ENCODE measurements around the gene SLC26A2. TPM values are rescaled to one million over a fixed set of nuclear protein-coding genes. Genes with fewer than 3 reads are reported as not detected.
A peak's percentile ranks its signal among the peaks of the same experiment; 100 is the strongest.

The SLC26A2 gene
- total RNA-seq, 1 donor from 2014 or later, result 17.4 TPM

GRCh38 chr5:149982505-149982904, 21.9 kb downstream of the SLC26A2 start:
- Mint-ChIP-seq H3K4me3 (no peak overlapping the region), H3K27ac (no peak overlapping the region)

DNA sequence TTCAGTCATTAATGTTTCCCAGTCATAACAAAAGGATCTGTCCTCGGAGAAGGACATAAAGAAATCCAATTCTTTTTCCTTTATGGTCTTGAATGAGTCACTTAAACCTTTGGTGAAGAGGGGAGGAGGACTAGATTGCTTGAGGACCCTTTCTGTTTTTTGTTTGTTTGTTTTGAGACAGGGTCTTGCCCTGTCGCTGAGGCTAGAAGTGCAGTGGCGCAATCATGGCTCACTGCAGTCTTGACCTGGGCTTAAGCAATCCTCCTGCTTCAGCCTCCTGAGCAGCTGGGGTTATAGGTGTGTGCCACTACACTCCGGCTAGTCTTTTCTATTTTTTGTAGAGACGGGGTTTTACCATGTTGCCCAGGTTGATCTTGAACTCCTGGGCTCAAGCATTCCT, 27.6 kb downstream of the SLC26A2 start:
- TF ChIP-seq, protein P1, sequence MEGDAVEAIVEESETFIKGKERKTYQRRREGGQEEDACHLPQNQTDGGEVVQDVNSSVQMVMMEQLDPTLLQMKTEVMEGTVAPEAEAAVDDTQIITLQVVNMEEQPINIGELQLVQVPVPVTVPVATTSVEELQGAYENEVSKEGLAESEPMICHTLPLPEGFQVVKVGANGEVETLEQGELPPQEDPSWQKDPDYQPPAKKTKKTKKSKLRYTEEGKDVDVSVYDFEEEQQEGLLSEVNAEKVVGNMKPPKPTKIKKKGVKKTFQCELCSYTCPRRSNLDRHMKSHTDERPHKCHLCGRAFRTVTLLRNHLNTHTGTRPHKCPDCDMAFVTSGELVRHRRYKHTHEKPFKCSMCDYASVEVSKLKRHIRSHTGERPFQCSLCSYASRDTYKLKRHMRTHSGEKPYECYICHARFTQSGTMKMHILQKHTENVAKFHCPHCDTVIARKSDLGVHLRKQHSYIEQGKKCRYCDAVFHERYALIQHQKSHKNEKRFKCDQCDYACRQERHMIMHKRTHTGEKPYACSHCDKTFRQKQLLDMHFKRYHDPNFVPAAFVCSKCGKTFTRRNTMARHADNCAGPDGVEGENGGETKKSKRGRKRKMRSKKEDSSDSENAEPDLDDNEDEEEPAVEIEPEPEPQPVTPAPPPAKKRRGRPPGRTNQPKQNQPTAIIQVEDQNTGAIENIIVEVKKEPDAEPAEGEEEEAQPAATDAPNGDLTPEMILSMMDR (conservative IDR thresholded peaks at IDR 0.05), result no peak
- H3K4me3 Mint-ChIP-seq, result no peak overlapping the region
- H3K9me3 Mint-ChIP-seq, result no peaks in the 10 kb centered on the region

More at GRCh38 chr5:149982505-149982904, 21.9 kb downstream of the SLC26A2 start:
- TF ChIP-seq, protein P1 (conservative IDR thresholded peaks at IDR 0.05), result no peak
- no peaks in the 10 kb centered on the region for H3K27me3 Mint-ChIP-seq
- no peak for DNase-seq (ENCODE audit: extremely low spot score, unreplicated experiment)
- H3K9me3 Mint-ChIP-seq, result no peaks in the 10 kb centered on the region
- H3K36me3 Mint-ChIP-seq, result peaks cover 1% of the 10 kb centered on the region
- H3K4me1 Mint-ChIP-seq (ENCODE audit: unreplicated experiment), result peaks cover 4% of the 10 kb centered on the region

DNA sequence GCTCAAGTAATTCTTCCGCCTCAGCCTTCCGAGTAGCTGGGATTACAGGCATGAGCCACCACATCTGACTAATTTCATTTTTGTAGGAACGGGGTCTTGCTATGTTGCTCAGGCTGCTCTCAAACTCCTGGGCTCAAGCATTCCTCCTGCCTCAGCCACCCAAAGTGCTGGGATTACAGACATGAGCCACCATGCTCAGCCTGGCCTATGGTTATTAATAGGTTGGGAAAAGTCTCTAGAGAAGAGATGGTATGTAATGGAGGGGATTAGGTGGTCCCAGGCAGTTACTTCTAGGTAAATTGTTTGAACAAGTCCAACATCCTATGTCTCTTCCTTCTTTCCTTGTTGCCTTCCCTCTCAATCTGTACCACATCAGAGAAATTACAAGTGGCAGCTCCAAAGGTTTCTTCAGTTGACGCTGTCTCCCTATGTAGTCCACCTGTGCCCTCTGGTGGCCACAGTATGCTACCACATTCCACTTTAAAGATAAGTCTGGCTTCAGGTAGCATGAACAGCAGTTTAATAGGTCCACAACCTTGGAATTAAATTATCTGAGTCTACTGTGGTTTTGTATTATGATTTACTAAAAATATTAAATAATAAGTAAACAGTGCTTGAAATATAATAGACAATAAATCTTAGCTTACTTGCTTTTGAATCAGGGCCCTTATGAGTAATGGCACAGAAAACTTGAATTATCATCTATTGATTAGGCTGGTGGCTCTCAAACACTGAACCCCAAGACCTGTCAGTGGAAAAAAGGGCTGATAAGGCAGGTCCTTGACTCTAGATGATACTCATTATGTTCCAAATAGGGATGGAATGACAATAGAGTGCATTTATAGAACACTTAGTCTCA, 30.2 kb downstream of the SLC26A2 start:
- peaks cover 8% of the 10 kb centered on the region for H3K4me1 Mint-ChIP-seq (ENCODE audit: unreplicated experiment)
- peak; percentile 73 for DNase-seq (ENCODE audit: extremely low spot score, unreplicated experiment)
- no peaks in the 10 kb centered on the region for H3K27me3 Mint-ChIP-seq
- H3K27ac Mint-ChIP-seq, result no peak overlapping the region
- H3K36me3 Mint-ChIP-seq, result no peaks in the 10 kb centered on the region
- H3K9me3 Mint-ChIP-seq, result no peaks in the 10 kb centered on the region
- TF ChIP-seq, protein P1 (conservative IDR thresholded peaks at IDR 0.05), result peak; percentile 97
- no peak overlapping the region for H3K4me3 Mint-ChIP-seq

More for the DNA sequence above, 27.6 kb downstream of the SLC26A2 start:
- no peak for DNase-seq (ENCODE audit: extremely low spot score, unreplicated experiment)
- peaks cover 8% of the 10 kb centered on the region for H3K4me1 Mint-ChIP-seq (ENCODE audit: unreplicated experiment)
- H3K27me3 Mint-ChIP-seq, result no peaks in the 10 kb centered on the region
- no peaks in the 10 kb centered on the region for H3K36me3 Mint-ChIP-seq
- H3K27ac Mint-ChIP-seq, result no peak overlapping the region

DNA sequence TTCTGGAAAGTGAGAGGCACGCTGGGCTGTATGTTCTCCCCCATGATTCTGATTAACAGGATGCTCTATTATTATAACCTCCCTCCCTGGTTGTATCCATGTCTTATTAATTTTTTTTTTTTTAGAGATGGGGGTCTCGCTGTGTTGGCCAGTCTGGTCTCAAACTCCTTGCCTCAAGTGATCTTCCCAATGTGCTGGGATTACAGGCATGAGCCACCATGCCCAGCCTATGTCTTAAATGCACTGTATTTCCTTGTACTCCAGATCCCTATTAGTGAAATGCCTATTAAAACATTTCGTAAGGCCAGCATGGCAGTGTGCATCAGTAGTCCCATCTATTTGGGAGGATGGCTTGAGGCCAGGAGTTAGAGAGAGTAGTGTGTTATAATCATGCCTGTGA, 32.9 kb downstream of the SLC26A2 start:
- TF ChIP-seq, protein P1 (conservative IDR thresholded peaks at IDR 0.05), result no peak
- no peaks in the 10 kb centered on the region for H3K27me3 Mint-ChIP-seq
- H3K9me3 Mint-ChIP-seq, result no peaks in the 10 kb centered on the region
- peaks cover 6% of the 10 kb centered on the region for H3K36me3 Mint-ChIP-seq
- no peak overlapping the region for H3K27ac Mint-ChIP-seq
- no peak overlapping the region for H3K4me3 Mint-ChIP-seq
- DNase-seq (ENCODE audit: extremely low spot score, unreplicated experiment), result no peak
- H3K4me1 Mint-ChIP-seq (ENCODE audit: unreplicated experiment), result peaks cover 8% of the 10 kb centered on the region

DNA sequence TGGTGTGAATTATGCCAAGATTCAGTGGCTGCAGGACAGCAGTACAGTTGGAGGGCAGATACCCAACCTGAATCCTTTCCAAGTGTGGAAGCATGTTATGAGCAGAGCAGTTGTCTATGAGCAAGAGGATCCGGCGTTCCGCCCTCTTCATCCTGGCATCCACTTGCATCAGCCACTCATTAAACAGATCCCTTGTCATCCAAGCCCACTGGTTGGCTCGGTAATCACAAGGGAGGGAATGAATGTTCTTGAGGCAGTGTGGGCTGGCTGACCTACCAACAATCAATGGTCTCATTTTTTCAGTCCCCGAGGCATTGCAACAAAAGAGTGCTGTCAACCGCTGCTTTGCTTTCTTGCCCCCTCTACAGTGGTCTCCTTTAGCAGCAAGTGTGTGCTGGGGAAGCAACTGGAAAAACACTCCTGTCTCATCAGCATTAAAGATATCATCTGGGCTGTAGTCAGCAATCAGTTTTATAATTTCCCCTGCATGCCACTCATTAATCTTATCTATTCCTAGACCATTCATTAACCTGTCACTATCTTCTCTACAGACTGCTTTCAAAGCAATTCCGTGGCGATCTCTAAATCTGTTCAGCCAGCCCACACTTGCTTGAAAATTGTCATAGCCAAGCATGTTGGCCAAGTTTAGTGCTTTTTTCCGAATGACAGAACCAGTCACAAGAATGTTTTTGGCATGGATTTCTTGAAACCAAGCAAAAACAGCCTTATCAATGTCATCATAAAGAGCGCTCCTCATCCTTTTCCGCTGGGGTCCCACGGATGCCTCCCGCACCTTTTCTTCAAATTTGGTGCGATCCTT, 35.0 kb downstream of the SLC26A2 start:
- peaks cover 9% of the 10 kb centered on the region for H3K36me3 Mint-ChIP-seq
- H3K9me3 Mint-ChIP-seq, result no peaks in the 10 kb centered on the region
- H3K27ac Mint-ChIP-seq, result peak overlapping the region; percentile 37
- no peak for DNase-seq (ENCODE audit: extremely low spot score, unreplicated experiment)
- no peaks in the 10 kb centered on the region for H3K27me3 Mint-ChIP-seq
- TF ChIP-seq, protein P1 (conservative IDR thresholded peaks at IDR 0.05), result no peak
- peaks cover 20% of the 10 kb centered on the region for H3K4me1 Mint-ChIP-seq (ENCODE audit: unreplicated experiment)
- H3K4me3 Mint-ChIP-seq, result no peak overlapping the region
